Prostate gland (tissue), 2 donors: ENCODE results near the gene SYT2.

ENCODE experiments used
- CTCF ChIP-seq, 4 experiments: fragments of 200-600 bp in 2 of 4; fragments of 450-650 bp in 2 of 4; sonication (generic) in 2 of 4; IDR thresholded peaks; 1 replicate in 3 of 4; 2 replicates in 1 of 4; pipeline ENCODE4 v1.5.1; 2016 to 2019; ENCODE audit warnings: antibody characterized with exemption in 4 of 4, mild to moderate bottlenecking in 2 of 4, moderate library complexity in 2 of 4
- POLR2A ChIP-seq: fragments of 450-650 bp; IDR thresholded peaks from one replicate; pipeline ENCODE4 v1.6.1; 2016; ENCODE audit warnings: antibody characterized with exemption, mild to moderate bottlenecking
- POLR2AphosphoS5 ChIP-seq: sonication (generic); formaldehyde crosslinking; IDR thresholded peaks from one replicate; pipeline ENCODE4 v1.6.1; 2017; ENCODE audit warnings: antibody characterized with exemption

DNA sequence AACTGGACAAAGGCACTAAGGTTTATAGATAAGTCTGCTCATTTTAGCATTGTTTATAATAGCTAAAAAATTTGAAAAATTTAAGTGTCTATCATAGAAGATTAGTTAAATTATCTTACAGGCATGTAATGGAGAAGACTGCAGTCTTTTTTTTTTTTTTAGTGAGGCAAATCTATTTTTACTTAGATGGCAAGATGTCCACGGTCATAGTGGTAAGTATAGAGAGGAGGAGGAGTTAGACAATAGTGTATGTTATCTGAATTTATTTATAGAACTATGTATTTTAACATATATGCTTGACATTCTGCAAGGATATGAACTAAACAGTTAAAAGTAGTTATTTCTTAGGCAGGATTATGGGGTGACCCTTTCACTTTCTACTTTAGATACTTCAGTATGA lies 149.0 kb downstream of the SYT2 start:
- TF ChIP-seq POLR2A = no peak
- TF ChIP-seq CTCF (IDR thresholded peaks at IDR 0.05) = no peak
- TF ChIP-seq POLR2AphosphoS5 = no peak
